Activated naive CD4-positive, alpha-beta T cell treated with anti-CD3 and anti-CD28 coated beads, Interleukin-2, amount 50 U/mL, for 24 hours (primary cell): ENCODE data around the gene TMEM179.
A peak's percentile ranks its signal among the peaks of the same experiment; 100 is the strongest.
"Not testable (repeated sequence)": the region's sequence is repeated elsewhere in the genome, so short reads cannot be mapped to it uniquely, and the experiment has no call there.

Source experiments
- H3K27ac Mint-ChIP-seq: one replicate; pipeline ENCODE4 v1.8.0; 2021; ENCODE audit warnings: mild to moderate bottlenecking, mixed read lengths
- H3K27me3 Mint-ChIP-seq: one replicate; pipeline ENCODE4 v1.8.0; 2021; ENCODE audit warnings: mixed read lengths
- H3K36me3 Mint-ChIP-seq: one replicate; pipeline ENCODE4 v1.8.0; 2021; ENCODE audit warnings: mixed read lengths
- H3K4me1 Mint-ChIP-seq: one replicate; pipeline ENCODE4 v1.8.0; 2021; ENCODE audit warnings: mixed read lengths
- H3K4me3 Mint-ChIP-seq: one replicate; pipeline ENCODE4 v1.8.0; 2021; ENCODE audit warnings: mild to moderate bottlenecking, mixed read lengths
- H3K9me3 Mint-ChIP-seq: one replicate; pipeline ENCODE4 v1.8.0; 2021; ENCODE audit warnings: mixed read lengths

Gene TMEM179

DNA sequence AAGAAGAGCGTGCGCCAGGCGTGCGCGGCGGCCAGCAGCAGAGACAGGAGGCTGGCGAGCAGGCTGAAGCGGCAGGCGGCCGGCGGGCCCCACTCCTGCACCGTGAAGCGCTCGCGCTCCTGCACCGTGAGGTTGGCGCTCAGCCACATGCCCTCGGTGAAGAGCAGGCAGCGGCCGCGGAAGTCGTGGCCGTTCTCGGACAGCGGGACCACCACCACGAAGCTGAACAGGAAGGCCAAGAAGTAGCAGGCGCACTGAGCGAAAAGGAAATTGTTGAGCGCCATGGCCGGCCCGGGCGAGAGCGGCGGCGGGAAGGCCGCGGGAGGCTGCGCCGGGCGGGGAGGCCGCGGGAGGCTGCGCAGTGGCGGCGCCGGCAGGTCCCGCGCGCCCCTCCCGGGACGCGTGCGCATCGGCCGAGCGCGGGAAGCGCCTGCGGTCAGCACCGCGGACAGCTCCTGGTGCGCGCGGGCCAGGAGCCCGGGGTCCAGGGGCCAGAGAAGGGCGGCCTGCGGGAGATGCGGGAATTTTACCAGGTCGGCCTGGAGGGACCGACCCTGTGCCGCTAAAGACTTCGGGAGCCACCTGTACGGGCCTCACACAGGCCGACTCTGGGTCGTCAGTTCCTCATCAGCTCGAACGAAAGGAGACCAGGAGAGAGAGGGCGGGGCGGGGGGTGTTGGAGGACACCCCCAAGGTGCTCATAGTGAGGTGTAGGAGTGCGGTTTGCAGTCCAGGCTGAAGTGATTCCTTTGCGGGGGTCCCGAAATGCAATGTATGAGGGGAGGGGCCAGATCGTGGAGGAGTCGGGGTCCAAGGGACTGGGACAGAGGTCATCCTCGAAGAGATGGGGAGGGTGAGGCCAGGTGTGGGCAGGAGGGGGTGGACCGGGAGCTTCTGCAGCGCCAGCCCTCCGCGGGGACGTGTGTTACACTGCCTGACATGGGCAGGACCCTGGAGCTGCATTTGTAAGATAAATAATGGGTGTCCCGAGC lies at the start of gene TMEM179:
TSS of gene TMEM179 (minus strand) at position 315 of the 992 bp plus-strand sequence. CDS start at position 284, 31 bp downstream.
- no peaks in the 10 kb centered on the region for H3K36me3 Mint-ChIP-seq
- peaks cover 7% of the 10 kb centered on the region for H3K4me1 Mint-ChIP-seq
- no peak within 1 kb of the TSS for H3K4me3 Mint-ChIP-seq
- H3K27ac Mint-ChIP-seq = no peak within 1 kb of the TSS
- no peaks in the 10 kb centered on the region for H3K9me3 Mint-ChIP-seq
- H3K27me3 Mint-ChIP-seq = peaks cover 33% of the 10 kb centered on the region

DNA sequence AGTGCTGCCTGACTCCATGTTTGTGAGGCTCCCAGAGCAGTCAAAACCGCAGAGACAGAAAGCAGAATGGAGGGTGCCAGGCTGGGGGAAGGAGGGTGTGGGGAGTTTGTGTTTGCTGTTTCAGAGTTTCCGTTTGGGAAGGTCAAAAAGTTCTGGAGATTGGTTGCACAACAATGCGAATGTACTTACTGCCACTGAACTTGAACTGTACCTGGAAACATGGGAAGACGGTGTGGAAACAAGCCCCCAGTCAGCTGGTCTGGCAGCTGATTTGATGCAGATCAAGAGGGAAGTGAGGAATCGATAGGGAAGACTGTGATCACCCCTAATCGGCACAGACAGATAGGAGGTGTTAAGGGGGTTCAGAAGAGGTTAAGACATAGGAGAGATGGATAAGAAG lies 49.5 kb upstream of the TMEM179 start:
- H3K27me3 Mint-ChIP-seq = no peaks in the 10 kb centered on the region
- H3K9me3 Mint-ChIP-seq = no peaks in the 10 kb centered on the region
- H3K27ac Mint-ChIP-seq = peak overlapping the region; percentile 36
- H3K36me3 Mint-ChIP-seq = no peaks in the 10 kb centered on the region
- no peak overlapping the region for H3K4me3 Mint-ChIP-seq
- peaks cover 16% of the 10 kb centered on the region for H3K4me1 Mint-ChIP-seq

DNA sequence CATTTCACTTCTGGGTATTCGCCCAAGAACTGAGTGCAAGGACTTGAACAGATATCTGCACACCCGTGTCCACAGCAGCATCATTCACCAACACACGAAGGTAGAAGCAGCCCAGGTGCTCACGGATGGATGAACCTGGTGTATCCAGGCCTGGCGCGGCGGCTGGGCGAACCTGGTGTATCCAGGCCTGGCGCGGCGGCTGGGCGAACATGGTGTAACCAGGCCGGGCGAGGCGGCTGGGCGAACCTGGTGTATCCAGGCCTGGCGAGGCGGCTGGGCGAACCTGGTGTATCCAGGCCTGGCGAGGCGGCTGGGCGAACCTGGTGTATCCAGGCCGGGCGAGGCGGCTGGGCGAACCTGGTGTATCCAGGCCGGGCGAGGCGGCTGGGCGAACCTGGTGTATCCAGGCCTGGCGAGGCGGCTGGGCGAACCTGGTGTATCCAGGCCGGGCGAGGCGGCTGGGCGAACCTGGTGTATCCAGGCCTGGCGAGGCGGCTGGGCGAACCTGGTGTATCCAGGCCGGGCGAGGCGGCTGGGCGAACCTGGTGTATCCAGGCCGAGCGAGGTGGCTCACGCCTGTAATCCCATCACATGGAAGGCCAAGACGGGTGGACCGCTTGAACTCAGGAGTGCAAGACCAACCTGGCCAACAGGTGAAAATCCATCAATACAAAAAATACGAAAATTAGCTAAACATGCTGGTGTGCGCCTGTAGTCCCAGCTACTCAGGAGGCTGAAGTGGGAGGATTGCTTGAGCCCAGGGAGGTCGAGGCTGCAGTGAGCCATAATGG lies 48.8 kb upstream of the TMEM179 start:
- H3K4me1 Mint-ChIP-seq = peaks cover 16% of the 10 kb centered on the region
- not testable (repeated sequence) for H3K36me3 Mint-ChIP-seq, H3K27ac Mint-ChIP-seq, H3K27me3 Mint-ChIP-seq, H3K9me3 Mint-ChIP-seq, H3K4me3 Mint-ChIP-seq

DNA sequence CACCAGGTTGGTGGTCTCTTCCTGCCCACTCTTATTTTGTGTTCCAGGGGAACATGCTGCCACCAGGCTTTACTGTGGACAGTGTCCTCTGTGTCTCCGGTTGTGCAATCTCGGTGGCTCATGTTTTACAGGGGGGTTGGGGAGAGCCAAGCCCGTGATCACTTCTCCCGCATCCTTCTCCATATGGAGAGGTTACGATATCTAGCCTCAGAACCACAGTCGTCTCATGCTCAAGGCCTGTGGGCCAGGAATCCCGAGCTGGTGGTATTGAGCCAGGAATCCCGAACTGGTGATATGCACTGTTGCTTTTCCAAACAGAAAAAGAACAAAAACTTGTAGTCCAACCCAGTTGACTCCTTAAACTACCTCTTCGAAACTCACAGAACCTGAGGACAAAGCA lies 47.8 kb upstream of the TMEM179 start:
- Mint-ChIP-seq H3K4me3 (no peak overlapping the region), H3K36me3 (no peaks in the 10 kb centered on the region), H3K9me3 (no peaks in the 10 kb centered on the region), H3K27me3 (no peaks in the 10 kb centered on the region), H3K4me1 (peaks cover 7% of the 10 kb centered on the region), H3K27ac (no peak overlapping the region)

DNA sequence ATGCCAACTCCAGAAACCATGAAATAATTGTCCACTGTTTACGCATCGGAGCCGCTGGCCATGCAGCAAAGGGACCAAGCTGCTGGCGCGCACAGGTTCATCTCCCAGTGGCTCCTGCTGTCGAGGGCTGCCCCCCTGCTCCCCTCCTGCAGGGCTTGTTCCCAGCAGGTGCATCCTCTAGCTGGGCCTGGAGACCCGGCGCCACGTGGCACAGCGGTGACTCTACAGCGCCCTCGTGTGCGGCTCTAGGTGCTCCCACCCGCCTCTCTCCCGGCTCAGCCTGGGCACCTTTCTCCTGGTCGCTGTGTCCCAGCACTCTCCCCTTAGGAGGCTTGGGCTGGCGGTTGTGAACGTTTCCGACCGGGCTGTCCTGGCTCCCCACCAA lies 47.3 kb upstream of the TMEM179 start:
- H3K4me3 Mint-ChIP-seq = no peak overlapping the region
- no peaks in the 10 kb centered on the region for H3K27me3 Mint-ChIP-seq

DNA sequence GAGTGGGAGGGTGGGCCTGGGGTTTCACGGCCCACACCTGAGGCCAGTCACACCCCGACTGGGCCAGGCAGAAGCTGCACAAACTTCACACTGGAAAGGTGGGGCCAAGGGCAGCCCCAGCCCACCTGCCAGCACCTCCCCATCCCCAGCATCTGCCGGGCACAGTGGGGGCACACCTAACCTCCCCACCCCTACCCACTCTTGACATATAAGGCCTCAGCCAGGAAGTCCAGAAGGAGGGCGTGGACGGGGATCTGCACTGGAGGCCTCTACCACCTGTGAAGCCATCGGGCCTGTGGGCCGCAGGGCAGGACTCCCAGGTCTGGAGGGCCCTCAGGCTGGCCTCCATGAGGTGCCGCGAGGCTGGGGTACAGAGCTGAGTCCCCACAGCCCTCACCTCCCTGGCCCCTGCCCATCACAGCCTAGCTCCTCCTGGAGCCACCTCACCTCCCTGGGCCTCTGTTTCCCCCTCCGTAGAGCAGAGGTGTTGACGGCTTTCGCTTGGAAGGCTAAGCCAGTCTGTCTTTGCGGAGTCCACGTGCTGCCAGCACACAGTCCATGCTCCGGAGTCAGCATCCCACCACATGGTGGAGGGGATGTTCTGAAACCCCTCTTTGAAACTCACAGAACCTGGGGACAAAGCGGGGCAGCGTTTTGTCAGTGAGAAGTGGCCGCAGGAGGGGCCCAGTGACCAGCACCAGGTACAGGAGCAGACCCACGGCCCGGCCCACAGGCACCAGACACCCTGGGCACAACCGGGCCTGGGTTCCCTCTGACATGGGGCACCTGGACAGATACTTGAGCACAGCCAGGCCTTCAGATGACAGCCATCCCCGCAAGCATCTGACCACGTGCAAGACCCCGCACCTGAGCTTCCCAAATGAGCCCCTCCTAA lies 46.7 kb upstream of the TMEM179 start:
- no peaks in the 10 kb centered on the region for H3K36me3 Mint-ChIP-seq

More for the DNA sequence above, 47.3 kb upstream of the TMEM179 start:
- Mint-ChIP-seq H3K27ac (no peak overlapping the region), H3K9me3 (no peaks in the 10 kb centered on the region), H3K4me1 (peaks cover 7% of the 10 kb centered on the region), H3K36me3 (no peaks in the 10 kb centered on the region)

DNA sequence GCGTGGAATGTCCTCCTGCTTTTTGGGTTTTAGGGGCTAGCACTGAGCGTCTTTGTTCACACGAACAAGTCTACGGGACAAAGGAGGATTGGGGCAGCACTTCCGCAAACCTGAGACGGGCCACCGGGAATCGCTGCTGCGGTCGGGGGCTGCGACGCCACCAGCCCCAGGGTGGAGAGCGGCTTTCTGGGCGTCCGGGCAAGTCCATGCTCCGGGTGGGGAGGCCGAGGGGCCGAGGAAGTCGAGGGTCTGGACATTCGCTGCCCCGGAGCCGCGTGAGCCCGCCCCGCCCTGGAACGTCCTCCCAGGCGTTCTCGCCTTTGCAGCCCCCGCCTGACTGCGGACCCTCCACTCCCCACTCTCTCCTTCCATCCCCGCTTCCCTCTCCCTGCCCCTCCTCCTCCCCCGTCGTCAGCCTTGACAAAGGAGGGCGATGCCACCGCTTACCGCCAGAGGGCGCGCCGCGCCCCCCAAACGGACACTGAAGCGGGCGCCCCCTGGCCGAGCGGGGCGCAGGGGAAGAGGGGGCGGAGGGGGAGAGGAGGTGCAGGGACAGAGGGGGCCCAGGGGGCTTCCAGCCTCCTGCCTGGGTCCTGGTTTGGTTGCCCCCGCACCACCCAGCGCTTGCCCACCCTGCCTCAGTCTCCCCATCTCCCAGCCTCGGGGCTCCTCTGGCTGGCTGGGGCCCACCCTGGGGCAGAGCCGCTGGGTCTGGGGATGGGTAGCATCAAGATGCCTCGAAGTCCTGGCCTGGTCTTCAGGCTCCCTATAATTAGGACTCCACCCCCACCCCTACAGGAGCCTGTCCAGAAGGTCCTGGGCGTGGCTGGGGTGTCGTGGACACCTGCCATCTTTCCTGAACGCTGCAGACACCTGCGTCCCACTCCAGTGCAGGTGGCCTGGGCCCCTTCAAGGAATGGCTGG lies 45.7 kb upstream of the TMEM179 start:
- Mint-ChIP-seq H3K27me3 (no peaks in the 10 kb centered on the region), H3K4me1 (no peaks in the 10 kb centered on the region), H3K9me3 (no peaks in the 10 kb centered on the region), H3K36me3 (no peaks in the 10 kb centered on the region), H3K27ac (no peak overlapping the region), H3K4me3 (no peak overlapping the region)

More for the DNA sequence above, 46.7 kb upstream of the TMEM179 start:
- H3K4me1 Mint-ChIP-seq = peaks cover 6% of the 10 kb centered on the region
- H3K4me3 Mint-ChIP-seq = no peak overlapping the region
- H3K9me3 Mint-ChIP-seq = no peaks in the 10 kb centered on the region
- H3K27me3 Mint-ChIP-seq = no peaks in the 10 kb centered on the region
- H3K27ac Mint-ChIP-seq = no peak overlapping the region

DNA sequence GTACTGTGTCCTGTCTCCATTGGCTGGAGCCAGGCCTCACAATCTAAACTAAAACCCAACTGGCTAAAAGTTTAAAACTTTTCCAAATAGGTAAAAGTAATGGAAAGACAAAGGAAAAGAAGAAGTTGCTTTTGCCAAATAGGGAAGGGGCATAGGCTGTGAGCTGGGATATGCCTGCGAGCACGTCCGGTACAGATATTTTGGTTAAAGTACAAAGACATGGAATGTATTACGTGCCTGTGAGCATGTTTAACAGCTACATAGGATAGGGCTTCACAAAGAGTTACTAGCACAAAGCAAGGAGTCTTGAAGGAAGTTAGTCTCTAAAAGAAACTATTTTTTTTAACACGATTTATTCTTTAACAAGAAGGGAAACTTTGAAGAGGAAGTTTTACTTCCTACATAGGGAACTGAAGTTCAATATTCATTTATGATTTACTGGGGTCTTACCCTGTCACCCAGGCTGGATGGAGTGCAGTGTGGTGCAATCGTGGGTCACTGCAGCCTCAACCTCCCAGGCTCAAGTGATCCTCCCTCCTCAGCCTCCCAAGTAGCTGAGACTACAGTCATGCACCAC lies 43.0 kb upstream of the TMEM179 start:
- no peak overlapping the region for H3K27ac Mint-ChIP-seq
- no peak overlapping the region for H3K4me3 Mint-ChIP-seq
- H3K4me1 Mint-ChIP-seq = no peaks in the 10 kb centered on the region
- H3K36me3 Mint-ChIP-seq = no peaks in the 10 kb centered on the region
- H3K9me3 Mint-ChIP-seq = no peaks in the 10 kb centered on the region
- no peaks in the 10 kb centered on the region for H3K27me3 Mint-ChIP-seq

DNA sequence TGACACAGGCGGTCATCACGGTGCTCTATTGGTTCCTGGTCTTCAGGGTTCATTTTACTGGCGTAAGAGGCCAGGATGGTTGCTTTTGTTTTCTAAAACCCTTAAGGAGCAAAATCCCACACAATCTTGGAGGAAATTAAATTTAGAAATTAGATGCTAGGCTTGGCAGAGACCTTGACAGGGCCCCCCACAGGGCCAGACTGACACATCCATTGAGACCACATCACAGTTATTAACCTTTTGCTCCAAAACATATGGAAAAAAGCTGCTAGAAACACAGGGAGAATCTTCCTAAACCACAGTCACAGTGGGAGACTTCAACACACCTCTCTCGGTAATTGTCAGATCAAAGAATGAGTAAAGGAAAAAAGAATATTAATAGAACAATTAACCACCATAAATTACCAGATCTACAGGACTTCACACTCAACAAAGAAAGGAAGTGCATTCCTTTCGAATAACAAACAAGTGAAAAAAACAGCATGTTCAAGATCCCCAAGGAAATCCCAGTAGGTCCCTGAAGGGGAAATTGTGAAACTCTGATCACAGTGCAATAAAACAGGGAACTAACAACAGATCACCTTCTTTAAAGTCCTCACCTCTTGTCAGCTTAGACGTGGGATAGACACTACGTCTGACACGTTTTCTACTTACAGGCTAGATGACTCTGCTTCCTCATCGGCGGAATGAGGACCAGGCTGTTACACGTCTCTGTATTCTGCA lies 40.2 kb upstream of the TMEM179 start:
- Mint-ChIP-seq H3K4me1 (no peaks in the 10 kb centered on the region), H3K27me3 (no peaks in the 10 kb centered on the region), H3K27ac (no peak overlapping the region), H3K9me3 (no peaks in the 10 kb centered on the region), H3K36me3 (no peaks in the 10 kb centered on the region), H3K4me3 (no peak overlapping the region)

DNA sequence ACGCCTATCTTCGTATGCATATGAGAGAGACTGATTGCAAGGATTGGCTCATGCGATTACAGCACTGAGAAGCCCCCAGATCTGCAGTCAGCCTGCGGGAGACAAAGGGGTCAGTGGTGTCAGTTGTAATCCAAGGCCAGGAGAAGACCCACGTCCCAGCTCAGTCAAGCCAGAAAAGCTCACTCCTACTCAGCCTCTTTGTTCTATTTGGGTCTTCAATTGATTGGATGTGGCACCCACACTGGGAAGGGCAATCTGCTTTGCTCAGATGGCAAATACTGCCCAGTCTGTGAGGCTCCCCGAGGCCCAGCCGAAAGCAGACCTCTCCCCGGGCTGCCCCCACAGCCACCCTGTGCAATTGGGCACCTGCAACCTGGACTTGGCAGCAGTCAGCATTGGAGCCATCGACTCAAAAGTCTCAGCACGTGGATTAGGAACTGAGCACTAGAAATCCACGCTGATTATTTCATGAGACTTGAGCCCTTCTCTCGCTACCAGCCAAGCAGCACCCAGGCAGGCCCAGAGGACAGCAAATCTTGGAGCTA lies 39.6 kb upstream of the TMEM179 start:
- Mint-ChIP-seq H3K27ac (no peak overlapping the region), H3K27me3 (no peaks in the 10 kb centered on the region), H3K4me1 (no peaks in the 10 kb centered on the region), H3K36me3 (no peaks in the 10 kb centered on the region), H3K9me3 (no peaks in the 10 kb centered on the region), H3K4me3 (no peak overlapping the region)

DNA sequence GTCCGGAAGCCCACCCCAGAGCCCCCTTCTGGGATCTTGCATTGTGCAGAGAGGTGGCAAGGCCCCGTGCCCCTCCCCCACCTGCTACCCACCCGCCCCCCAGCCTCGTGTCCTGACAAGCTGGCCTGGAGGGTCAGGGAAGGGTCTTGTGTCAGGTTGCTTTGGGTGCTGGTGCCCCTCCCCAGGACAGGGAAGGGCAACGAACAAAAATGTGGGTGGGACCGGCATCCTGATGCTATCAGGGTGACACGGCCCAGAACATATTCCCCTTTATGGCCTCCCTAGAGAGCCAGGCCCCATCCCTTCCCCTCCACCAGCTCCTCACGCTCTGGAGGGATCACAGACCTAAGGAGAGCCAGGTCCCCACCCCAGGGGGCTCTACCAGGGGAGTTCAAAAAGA lies 38.7 kb upstream of the TMEM179 start:
- Mint-ChIP-seq H3K9me3 (no peaks in the 10 kb centered on the region), H3K27ac (no peak overlapping the region), H3K4me1 (no peaks in the 10 kb centered on the region), H3K36me3 (no peaks in the 10 kb centered on the region), H3K4me3 (no peak overlapping the region), H3K27me3 (no peaks in the 10 kb centered on the region)

DNA sequence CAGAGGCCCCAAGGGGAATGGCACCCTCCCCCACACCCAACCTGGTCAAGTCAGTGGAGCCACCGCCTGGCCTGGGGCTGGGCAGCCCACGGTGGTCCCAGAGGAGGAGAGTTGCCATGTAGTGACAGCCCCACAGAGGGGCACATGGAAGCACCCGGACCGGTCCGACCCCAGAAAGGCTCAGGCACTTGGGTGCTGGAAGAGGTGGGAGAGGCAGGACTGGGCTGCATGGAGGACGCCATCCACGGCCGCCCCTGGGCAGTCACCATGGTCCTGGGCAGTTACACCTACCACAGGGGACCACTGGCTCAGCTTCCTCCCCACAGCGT lies 37.9 kb upstream of the TMEM179 start:
- Mint-ChIP-seq H3K9me3 (no peaks in the 10 kb centered on the region), H3K4me1 (no peaks in the 10 kb centered on the region), H3K27ac (no peak overlapping the region), H3K36me3 (no peaks in the 10 kb centered on the region), H3K27me3 (no peaks in the 10 kb centered on the region), H3K4me3 (no peak overlapping the region)

DNA sequence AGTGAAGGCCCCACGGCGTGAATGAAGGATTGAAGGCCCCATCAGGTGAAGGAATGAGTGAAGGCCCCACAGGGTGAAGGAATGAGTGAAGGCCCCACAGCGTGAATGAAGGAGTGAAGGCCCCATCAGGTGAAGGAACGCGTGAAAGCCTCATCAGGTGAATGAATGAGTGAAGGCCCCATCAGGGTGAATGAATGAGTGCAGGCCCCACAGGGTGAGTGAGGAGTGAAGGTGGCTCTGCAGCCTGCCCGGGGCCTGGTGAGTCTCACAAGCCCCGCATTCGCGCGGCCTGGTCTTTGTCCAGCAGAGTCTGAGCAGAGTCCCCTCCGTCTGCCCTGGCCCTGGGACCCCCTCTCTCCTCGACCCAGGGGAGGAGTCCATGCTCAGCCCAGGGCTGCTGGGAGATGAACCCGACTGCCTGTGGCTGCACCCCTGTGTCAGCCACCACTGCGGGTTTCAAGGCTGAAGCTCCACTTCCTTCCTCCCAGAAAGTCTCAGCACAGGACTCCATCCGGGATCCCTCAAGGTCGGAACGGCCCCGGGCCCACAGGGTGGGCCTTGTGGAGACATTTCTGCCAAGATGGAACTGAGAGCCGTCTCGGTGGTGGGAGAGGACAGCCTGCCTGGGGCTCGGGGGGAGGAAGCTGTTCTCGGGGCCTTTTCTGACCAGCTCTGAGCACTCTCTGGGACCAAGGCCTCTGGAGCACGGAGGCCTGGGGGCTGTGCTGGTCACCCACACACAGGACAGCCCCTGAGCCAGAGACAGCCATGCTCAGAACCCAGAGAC lies 37.4 kb upstream of the TMEM179 start:
- Mint-ChIP-seq H3K36me3 (no peaks in the 10 kb centered on the region), H3K4me1 (no peaks in the 10 kb centered on the region), H3K27me3 (no peaks in the 10 kb centered on the region), H3K4me3 (no peak overlapping the region), H3K9me3 (no peaks in the 10 kb centered on the region), H3K27ac (no peak overlapping the region)
